Endothelial cell of umbilical vein (primary cell): ENCODE data around the gene TRIM67. TPM values are rescaled to one million over a fixed set of nuclear protein-coding genes. Genes with fewer than 3 reads are reported as not detected.

Experiments used
- BruUV-seq: library from RNA; stranded (reverse); fragments of 400-500 nt; replicated peaks from 2 replicates; lab custom pipeline; 2021; lab: Mats Ljungman, UMichigan
- CTCF ChIA-PET: fragments of 300-600, 350-600 bp; sonication (Branson Sonifier 250); formaldehyde crosslinking; loops from one replicate; lab custom pipeline; 2021; ENCODE audit warnings: antibody characterized with exemption, inconsistent platforms; lab: Charles Lee
- POLR2A ChIA-PET: fragments of 300-600, 350-600 bp; sonication (Branson Sonifier 250); formaldehyde crosslinking; loops from one replicate; lab custom pipeline; 2021; ENCODE audit warnings: antibody characterized with exemption, inconsistent platforms; lab: Charles Lee
- DNase-seq: peaks from one replicate; pipeline ENCODE4 v3.0.0-alpha.2; 2011; ENCODE audit warnings: low read depth, low spot score
- FAIRE-seq: peaks from 2 replicates; lab custom pipeline; 2011; peaks lifted over from hg19 to GRCh38; lab: Jason Lieb, UNC
- H2AFZ ChIP-seq: 2 replicates; pipeline ENCODE4 v1.6.0; 2012; ENCODE audit warnings: low read depth, low read length, control low read depth, inconsistent platforms
- H3K27ac ChIP-seq: 2 replicates; pipeline ENCODE4 v1.5.1; 2011; ENCODE audit warnings: low read depth, mild to moderate bottlenecking, control low read depth, low read length, moderate library complexity; ENCODE audit not compliant: insufficient read depth
- H3K27me3 ChIP-seq, 2 experiments: 2 replicates each; pipeline versions ENCODE4 v1.6.0 to v1.6.1; 2011; ENCODE audit warnings: low read length in 2 of 2, mixed read lengths in 1 of 2; ENCODE audit not compliant: control insufficient read depth in 2 of 2, insufficient read depth in 2 of 2
- H3K36me3 ChIP-seq, 2 experiments: 2 replicates in 1 of 2; 3 replicates in 1 of 2; pipeline ENCODE4 v1.5.1; 2011; ENCODE audit warnings: low read length in 2 of 2, mild to moderate bottlenecking in 1 of 2, moderate library complexity in 1 of 2; ENCODE audit not compliant: control insufficient read depth in 2 of 2, insufficient read depth in 2 of 2; ENCODE audit errors: extremely low read depth in 1 of 2
- H3K4me1 ChIP-seq: 3 replicates; pipeline ENCODE4 v1.5.1; 2011; ENCODE audit warnings: mild to moderate bottlenecking, low read length; ENCODE audit not compliant: control insufficient read depth, insufficient read depth; ENCODE audit errors: extremely low read depth
- H3K4me2 ChIP-seq: 2 replicates; pipeline ENCODE4 v1.6.1; 2011; ENCODE audit warnings: low read length, control low read depth, mixed read lengths; ENCODE audit not compliant: insufficient read depth
- H3K4me3 ChIP-seq, 3 experiments: fragments of 200-600 bp in 1 of 3; sonication (generic), shearing (Covaris generic) in 1 of 3; replicated peaks in 1 of 3; 2 replicates each; pipeline ENCODE4 v1.5.1; 2011 to 2016; ENCODE audit warnings: control low read depth in 3 of 3, low read length in 3 of 3, mild to moderate bottlenecking in 2 of 3, inconsistent platforms in 1 of 3, low read depth in 1 of 3, moderate library complexity in 1 of 3; ENCODE audit not compliant: insufficient read depth in 1 of 3
- H3K79me2 ChIP-seq: 2 replicates; pipeline ENCODE4 v1.6.0; 2012; ENCODE audit warnings: low read length, inconsistent platforms; ENCODE audit not compliant: control insufficient read depth, insufficient read depth
- H3K9ac ChIP-seq: replicated peaks from 2 replicates; pipeline ENCODE3; 2011; ENCODE audit warnings: low read length, control low read depth; ENCODE audit not compliant: insufficient read depth; ENCODE audit errors: extremely low read depth
- H3K9me1 ChIP-seq: replicated peaks from 3 replicates; pipeline ENCODE4 v1.6.0; 2011; ENCODE audit warnings: mild to moderate bottlenecking, low read length; ENCODE audit not compliant: control insufficient read depth, insufficient read depth; ENCODE audit errors: extremely low read depth
- H3K9me3 ChIP-seq: replicated peaks from 2 replicates; pipeline ENCODE4 v1.5.1; 2012; ENCODE audit warnings: low read length, inconsistent platforms; ENCODE audit not compliant: control insufficient read depth, insufficient read depth
- H4K20me1 ChIP-seq: replicated peaks from 2 replicates; pipeline ENCODE3; 2011; ENCODE audit warnings: mild to moderate bottlenecking, low read length; ENCODE audit not compliant: control insufficient read depth, insufficient read depth; ENCODE audit errors: extremely low read depth
- EZH2 ChIP-seq: IDR thresholded peaks from 2 replicates; pipeline ENCODE4 v1.6.1; 2012; ENCODE audit warnings: borderline replicate concordance, low read depth, mild to moderate bottlenecking, moderate library complexity, low read length, inconsistent platforms; ENCODE audit not compliant: severe bottlenecking
- FOS ChIP-seq: IDR thresholded peaks from 2 replicates; pipeline ENCODE4 v1.6.1; 2011; ENCODE audit warnings: mild to moderate bottlenecking, low read length, moderate library complexity, borderline replicate concordance; ENCODE audit not compliant: insufficient read depth
- GATA2 ChIP-seq: IDR thresholded peaks from 2 replicates; pipeline ENCODE4 v1.7.0; 2011; ENCODE audit warnings: low read depth, mild to moderate bottlenecking, moderate library complexity, mixed read lengths, low read length; ENCODE audit not compliant: insufficient read length, insufficient read depth
- JUN ChIP-seq: IDR thresholded peaks from 2 replicates; pipeline ENCODE4 v1.6.1; 2011; ENCODE audit warnings: borderline replicate concordance, low read depth; ENCODE audit not compliant: insufficient read length, insufficient read depth
- MYC ChIP-seq: IDR thresholded peaks from one replicate; pipeline ENCODE4 v1.6.1; 2011; ENCODE audit warnings: mild to moderate bottlenecking, low read depth, low read length
- POLR2A ChIP-seq: IDR thresholded peaks from 2 replicates; pipeline ENCODE4 v1.6.1; 2012; ENCODE audit warnings: low read depth, mild to moderate bottlenecking, control low read depth, low read length
- POLR2AphosphoS5 ChIP-seq: IDR thresholded peaks from 2 replicates; pipeline ENCODE4 v1.6.1; 2012; ENCODE audit warnings: low read depth, mild to moderate bottlenecking, control low read depth, low read length, moderate library complexity; ENCODE audit not compliant: insufficient read depth
- dilution Hi-C: fragments of 300-500 bp; cut with MboI; formaldehyde crosslinking; loops from one replicate; pipeline ENCODE4 v1.15.0; 2019; ENCODE audit warnings: low sequenced_read_pairs; ENCODE audit not compliant: extremely low pct_ligation_motif_present
- intact Hi-C: fragments of 100-400 bp; cut with micrococcal nuclease; formaldehyde crosslinking; loops from one replicate; pipeline ENCODE4 v1.10.0; 2022
- polyA plus RNA-seq, 4 experiments: library from polyadenylated mRNA; depleted of rRNA in 3 of 4; stranded (reverse) in 3 of 4; unstranded in 1 of 4; fragments of >200 nt; gene quantifications; 2 replicates each; pipeline versions ENCODE4 v1.2.1 to v1.2.3, GENCODE V29; 2011 to 2012; ENCODE audit warnings: missing spikeins in 1 of 4
- total RNA-seq: library from RNA; stranded (reverse); gene quantifications from 2 replicates; pipeline ENCODE4 v1.2.3, GENCODE V29; 2021
- TF ChIP-seq, protein P1 (sequence below), 2 donors: IDR thresholded peaks; 1 replicate in 1 of 2; 2 replicates in 1 of 2; pipeline ENCODE4 v1.5.1; 2011; ENCODE audit warnings: low read length in 2 of 2, mild to moderate bottlenecking in 2 of 2, moderate library complexity in 2 of 2, control low read depth in 1 of 2, inconsistent platforms in 1 of 2, low read depth in 1 of 2; ENCODE audit not compliant: insufficient read depth in 1 of 2; ENCODE audit errors: extremely low read depth in 1 of 2
- TF ChIP-seq, protein P2 (sequence below): IDR thresholded peaks from 2 replicates; pipeline ENCODE4 v1.6.1; 2011; ENCODE audit not compliant: insufficient read depth, insufficient read length

TRIM67 gene
- total and polyA plus RNA-seq, 2 donors (not counting 3 experiments of a cell fraction or from before 2014, with no cell fraction given), result not detected

DNA sequence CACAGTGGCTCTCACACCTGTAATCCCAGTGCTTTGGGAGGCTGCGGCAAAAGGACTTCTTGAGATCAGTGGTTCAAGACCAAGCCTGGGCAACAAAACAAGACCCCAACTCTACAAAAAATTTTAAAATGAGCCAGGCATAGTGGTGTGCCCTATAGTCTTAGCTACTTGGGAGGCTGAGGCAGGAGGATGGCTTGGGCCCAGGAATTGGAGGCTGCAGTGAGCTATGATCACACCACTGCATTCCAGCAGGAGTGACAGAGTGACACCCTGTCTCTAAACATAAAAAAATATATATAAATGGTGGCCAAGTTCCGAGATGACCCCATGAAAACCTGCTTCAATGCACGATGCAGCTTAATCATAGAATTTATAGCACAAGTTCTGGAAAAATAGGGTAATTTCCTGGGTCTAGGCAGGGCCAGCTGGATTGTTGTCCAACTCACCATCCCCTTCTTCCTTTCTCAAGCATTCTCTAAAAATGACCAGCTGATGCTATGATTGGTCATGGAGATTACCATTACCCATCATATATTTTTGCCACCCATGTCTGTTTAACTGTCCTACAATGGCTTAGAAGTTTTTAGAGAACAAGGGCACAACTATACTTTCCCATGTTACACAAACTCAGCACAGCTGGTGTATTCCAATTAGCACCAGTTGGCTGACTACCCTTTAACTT is 73.8 kb downstream of the TRIM67 start:
- Histone ChIP-seq H3K9me1 (no peaks in the 10 kb centered on the region), H3K9me3 (no peaks in the 10 kb centered on the region), H3K36me3 (peaks cover 0 to 6% of the 10 kb centered on the region in 2 experiments), H4K20me1 (no peaks in the 10 kb centered on the region), H3K27ac (no peak overlapping the region), H3K4me1 (peaks cover 10% of the 10 kb centered on the region), H3K27me3 (no peaks in the 10 kb centered on the region), H2AFZ (no peak overlapping the region), H3K79me2 (peaks cover 8% of the 10 kb centered on the region), H3K4me2 (no peak overlapping the region), H3K4me3 (no peak overlapping the region), H3K9ac (no peak overlapping the region)
- CTCF ChIA-PET, result no interaction called here
- intact Hi-C loops, result no loop called here
- TF ChIP-seq POLR2A, result no peak
- TF ChIP-seq, protein P1, sequence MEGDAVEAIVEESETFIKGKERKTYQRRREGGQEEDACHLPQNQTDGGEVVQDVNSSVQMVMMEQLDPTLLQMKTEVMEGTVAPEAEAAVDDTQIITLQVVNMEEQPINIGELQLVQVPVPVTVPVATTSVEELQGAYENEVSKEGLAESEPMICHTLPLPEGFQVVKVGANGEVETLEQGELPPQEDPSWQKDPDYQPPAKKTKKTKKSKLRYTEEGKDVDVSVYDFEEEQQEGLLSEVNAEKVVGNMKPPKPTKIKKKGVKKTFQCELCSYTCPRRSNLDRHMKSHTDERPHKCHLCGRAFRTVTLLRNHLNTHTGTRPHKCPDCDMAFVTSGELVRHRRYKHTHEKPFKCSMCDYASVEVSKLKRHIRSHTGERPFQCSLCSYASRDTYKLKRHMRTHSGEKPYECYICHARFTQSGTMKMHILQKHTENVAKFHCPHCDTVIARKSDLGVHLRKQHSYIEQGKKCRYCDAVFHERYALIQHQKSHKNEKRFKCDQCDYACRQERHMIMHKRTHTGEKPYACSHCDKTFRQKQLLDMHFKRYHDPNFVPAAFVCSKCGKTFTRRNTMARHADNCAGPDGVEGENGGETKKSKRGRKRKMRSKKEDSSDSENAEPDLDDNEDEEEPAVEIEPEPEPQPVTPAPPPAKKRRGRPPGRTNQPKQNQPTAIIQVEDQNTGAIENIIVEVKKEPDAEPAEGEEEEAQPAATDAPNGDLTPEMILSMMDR (IDR thresholded peaks at IDR 0.05; ENCODE audit: extremely low read depth in 1 of 2, insufficient read depth in 1 of 2, low read depth in 1 of 2, low read length in 2 of 2), result no peak
- no peak for TF ChIP-seq GATA2
- TF ChIP-seq EZH2, result no peak
- no peak for TF ChIP-seq POLR2AphosphoS5
- no peak for TF ChIP-seq MYC
- TF ChIP-seq, protein P2, sequence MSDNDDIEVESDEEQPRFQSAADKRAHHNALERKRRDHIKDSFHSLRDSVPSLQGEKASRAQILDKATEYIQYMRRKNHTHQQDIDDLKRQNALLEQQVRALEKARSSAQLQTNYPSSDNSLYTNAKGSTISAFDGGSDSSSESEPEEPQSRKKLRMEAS, result no peak
- no peak for TF ChIP-seq JUN
- TF ChIP-seq FOS, result no peak
- BruUV-seq, result no TSS peak
- no peak for FAIRE-seq
- POLR2A ChIA-PET, result no interaction called here
- dilution Hi-C loops, result no loop called here
- no peak for DNase-seq
